SK-N-SH (cell line): ENCODE measurements around the gene NOC2L. TPM values are rescaled to one million over a fixed set of nuclear protein-coding genes. Genes with fewer than 3 reads are reported as not detected.

Experiments used
- CTCF ChIA-PET: fragments of 300-600, 350-600 bp; formaldehyde crosslinking; extraction: SDS; loops from one replicate; lab custom pipeline; 2021; lab: Yijun Ruan, JAX
- POLR2A ChIA-PET: fragments of 350-600 bp; sonication (Branson Sonifier 250); formaldehyde crosslinking; extraction: SDS; loops from one replicate; lab custom pipeline; 2020; ENCODE audit warnings: antibody characterized with exemption, inconsistent platforms; lab: Yijun Ruan, JAX
- DNase-seq: peaks from one replicate; pipeline ENCODE4 v3.0.0; 2012
- H2AFZ ChIP-seq: fragments of 200-600 bp; sonication (generic); 2 replicates; pipeline ENCODE4 v1.8.1; 2016; ENCODE audit warnings: antibody characterized with exemption, mild to moderate bottlenecking, low read depth
- H3F3A ChIP-seq: fragments of 200-600 bp; sonication (generic); replicated peaks from 2 replicates; pipeline ENCODE3; 2016; ENCODE audit warnings: antibody characterized with exemption, mild to moderate bottlenecking; ENCODE audit not compliant: insufficient read depth
- H3K27ac ChIP-seq, 2 experiments: fragments of 200-500 bp in 1 of 2; fragments of 200-600 bp in 1 of 2; sonication (Bioruptor generic) in 1 of 2; sonication (generic), shearing (Covaris generic) in 1 of 2; 2 replicates each; pipeline versions ENCODE4 v1.5.1 to v1.6.1; 2014 to 2016; ENCODE audit warnings: low read depth in 2 of 2, inconsistent platforms in 1 of 2, low read length in 1 of 2, mild to moderate bottlenecking in 1 of 2, mixed read lengths in 1 of 2
- H3K27me3 ChIP-seq: fragments of 200-600 bp; sonication (generic), shearing (Covaris generic); 2 replicates; pipeline ENCODE4 v1.6.1; 2016; ENCODE audit warnings: mixed run types; ENCODE audit not compliant: insufficient read depth
- H3K36me3 ChIP-seq, 2 experiments: fragments of 200-500 bp in 1 of 2; fragments of 200-600 bp in 1 of 2; sonication (Bioruptor generic) in 1 of 2; sonication (generic) in 1 of 2; replicated peaks in 1 of 2; 2 replicates each; pipeline versions ENCODE3 to v1.5.1; 2014 to 2016; ENCODE audit warnings: low read length in 1 of 2, mild to moderate bottlenecking in 1 of 2; ENCODE audit not compliant: insufficient read depth in 2 of 2, control insufficient read depth in 1 of 2
- H3K4me1 ChIP-seq, 2 experiments: fragments of 200-500 bp in 1 of 2; fragments of 200-600 bp in 1 of 2; sonication (Bioruptor generic) in 1 of 2; sonication (generic), shearing (Covaris generic) in 1 of 2; 2 replicates each; pipeline versions ENCODE4 v1.5.1 to v1.6.1; 2014 to 2016; ENCODE audit warnings: low read depth in 1 of 2, low read length in 1 of 2, mixed run types in 1 of 2; ENCODE audit not compliant: insufficient read depth in 2 of 2, control insufficient read depth in 1 of 2
- H3K4me2 ChIP-seq: fragments of 200-600 bp; sonication (generic), shearing (Covaris generic); 2 replicates; pipeline ENCODE4 v1.6.1; 2017; ENCODE audit warnings: mixed run types
- H3K4me3 ChIP-seq, 2 experiments: fragments of 200-500 bp in 1 of 2; fragments of 200-600 bp in 1 of 2; sonication (Bioruptor generic) in 1 of 2; sonication (generic), shearing (Covaris generic) in 1 of 2; 2 replicates each; pipeline versions ENCODE4 v1.5.1 to v1.8.1; 2014 to 2016; ENCODE audit warnings: low read depth in 2 of 2, inconsistent platforms in 1 of 2, low read length in 1 of 2, mild to moderate bottlenecking in 1 of 2, mixed read lengths in 1 of 2, moderate library complexity in 1 of 2
- H3K79me2 ChIP-seq: fragments of 200-600 bp; sonication (generic); 2 replicates; pipeline ENCODE4 v1.8.1; 2017; ENCODE audit warnings: mild to moderate bottlenecking; ENCODE audit not compliant: insufficient read depth
- H3K9ac ChIP-seq: fragments of 200-600 bp; sonication (generic); 2 replicates; pipeline ENCODE4 v1.6.1; 2017; ENCODE audit warnings: mixed run types
- H3K9me2 ChIP-seq: fragments of 200-600 bp; sonication (generic); 2 replicates; pipeline ENCODE4 v1.6.1; 2017; ENCODE audit warnings: mixed run types
- H3K9me3 ChIP-seq: fragments of 200-600 bp; sonication (generic); 2 replicates; pipeline ENCODE4 v1.6.1; 2017; ENCODE audit warnings: mixed run types, mild to moderate bottlenecking, moderate library complexity
- H4K20me1 ChIP-seq: fragments of 200-600 bp; sonication (generic); 2 replicates; pipeline ENCODE4 v1.6.1; 2017; ENCODE audit warnings: mild to moderate bottlenecking, mixed run types; ENCODE audit not compliant: insufficient read depth
- ELF1 ChIP-seq: IDR thresholded peaks from 2 replicates; pipeline ENCODE4 v1.4.0; 2012
- EP300 ChIP-seq, 2 experiments: IDR thresholded peaks; 2 replicates each; pipeline versions ENCODE4 v1.4.0 to v1.6.1; 2012; ENCODE audit warnings: borderline replicate concordance in 1 of 2, low read depth in 1 of 2, low read length in 1 of 2
- FOSL2 ChIP-seq: IDR thresholded peaks from 2 replicates; pipeline ENCODE4 v1.4.0; 2012; ENCODE audit warnings: low read depth, mild to moderate bottlenecking, moderate library complexity, borderline replicate concordance
- FOXJ3 ChIP-seq: sonication (generic); formaldehyde crosslinking; IDR thresholded peaks from 2 replicates; pipeline ENCODE4 v1.5.1; 2020; ENCODE audit warnings: mild to moderate bottlenecking, missing genetic modification reagents
- FOXM1 ChIP-seq: IDR thresholded peaks from 2 replicates; pipeline ENCODE4 v1.4.0; 2012; ENCODE audit warnings: low read depth, mild to moderate bottlenecking
- GABPA ChIP-seq: IDR thresholded peaks from 2 replicates; pipeline ENCODE4 v1.4.0; 2012; ENCODE audit warnings: low read depth, mild to moderate bottlenecking
- IRF3 ChIP-seq: fragments of 150-350 bp; IDR thresholded peaks from 2 replicates; pipeline ENCODE4 v1.6.1; 2016; ENCODE audit warnings: mild to moderate bottlenecking, low read depth, low read length
- JUND ChIP-seq: IDR thresholded peaks from 2 replicates; pipeline ENCODE4 v1.4.0; 2012
- MEF2A ChIP-seq: IDR thresholded peaks from 2 replicates; pipeline ENCODE4 v1.4.0; 2012; ENCODE audit warnings: low read depth, borderline replicate concordance
- MXI1 ChIP-seq: IDR thresholded peaks from 2 replicates; pipeline ENCODE4 v1.6.1; 2012; ENCODE audit warnings: mild to moderate bottlenecking, low read depth, low read length, improper control_type of control experiment
- NFIC ChIP-seq: IDR thresholded peaks from 2 replicates; pipeline ENCODE4 v1.4.0; 2012; ENCODE audit warnings: borderline replicate concordance
- POLR2AphosphoS5 ChIP-seq: IDR thresholded peaks from 2 replicates; pipeline ENCODE4 v1.6.1; 2012; ENCODE audit warnings: low read depth, low read length
- RCOR1 ChIP-seq: fragments of 150-350 bp; IDR thresholded peaks from 2 replicates; pipeline ENCODE4 v1.6.1; 2017; ENCODE audit warnings: antibody characterized with exemption, low read length
- REST ChIP-seq: IDR thresholded peaks from 2 replicates; pipeline ENCODE4 v1.6.1; 2012; ENCODE audit warnings: mild to moderate bottlenecking, low read depth, low read length, moderate library complexity
- RXRA ChIP-seq: IDR thresholded peaks from 2 replicates; pipeline ENCODE4 v1.4.0; 2012; ENCODE audit warnings: low read depth, mild to moderate bottlenecking, borderline replicate concordance
- SIN3A ChIP-seq: IDR thresholded peaks from 2 replicates; pipeline ENCODE4 v1.6.1; 2012; ENCODE audit warnings: low read depth, mild to moderate bottlenecking, low read length, moderate library complexity, borderline replicate concordance
- TCF12 ChIP-seq: IDR thresholded peaks from 2 replicates; pipeline ENCODE4 v1.4.0; 2012
- TEAD4 ChIP-seq: IDR thresholded peaks from 2 replicates; pipeline ENCODE4 v1.4.0; 2012; ENCODE audit warnings: mild to moderate bottlenecking, borderline replicate concordance; ENCODE audit not compliant: insufficient read depth
- YY1 ChIP-seq: IDR thresholded peaks from 2 replicates; pipeline ENCODE4 v1.4.0; 2012; ENCODE audit warnings: low read depth, mild to moderate bottlenecking
- WGBS: methylation state at CpG from one replicate; pipeline ENCODE4 v1.1.6; 2017; ENCODE audit warnings: low lambda C conversion rate; 5-methylcytosine and 5-hydroxymethylcytosine counted together
- polyA plus RNA-seq, 3 experiments: library from polyadenylated mRNA; depleted of rRNA; stranded (reverse); fragments of >200 nt; gene quantifications; 2 replicates each; pipeline ENCODE4 v1.2.3, GENCODE V29; 2012
- TF ChIP-seq, protein P1 (sequence below): IDR thresholded peaks from 2 replicates; pipeline ENCODE4 v1.4.0; 2012; ENCODE audit warnings: low read depth, borderline replicate concordance
- TF ChIP-seq, protein P2 (sequence below): IDR thresholded peaks from 2 replicates; pipeline ENCODE4; 2012

Gene NOC2L
- polyA plus RNA-seq, 1 of the 3 experiments (the other 2 are of a cell fraction) = 124 TPM

DNA sequence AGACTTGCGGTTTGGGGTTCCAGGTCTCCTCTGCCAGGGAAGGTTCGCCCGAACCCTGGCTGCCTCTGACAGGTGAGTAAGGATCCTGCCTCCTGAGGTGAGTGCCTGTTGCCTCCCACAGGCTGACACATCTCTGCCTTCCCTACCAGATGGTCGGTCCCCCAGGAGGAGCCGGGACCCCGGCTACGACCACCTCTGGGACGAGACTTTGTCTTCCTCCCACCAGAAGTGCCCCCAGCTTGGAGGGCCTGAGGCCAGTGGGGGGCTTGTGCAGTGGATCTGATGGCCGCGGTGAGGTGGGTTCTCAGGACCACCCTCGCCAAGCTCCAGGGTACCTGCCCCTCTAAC is 15.2 kb upstream of the NOC2L start:
- no peak for DNase-seq
- H3F3A ChIP-seq = peaks cover 3% of the 10 kb centered on the region
- H3K27me3 ChIP-seq = no peaks in the 10 kb centered on the region
- no peak for TF ChIP-seq MXI1
- TF ChIP-seq, protein P1, sequence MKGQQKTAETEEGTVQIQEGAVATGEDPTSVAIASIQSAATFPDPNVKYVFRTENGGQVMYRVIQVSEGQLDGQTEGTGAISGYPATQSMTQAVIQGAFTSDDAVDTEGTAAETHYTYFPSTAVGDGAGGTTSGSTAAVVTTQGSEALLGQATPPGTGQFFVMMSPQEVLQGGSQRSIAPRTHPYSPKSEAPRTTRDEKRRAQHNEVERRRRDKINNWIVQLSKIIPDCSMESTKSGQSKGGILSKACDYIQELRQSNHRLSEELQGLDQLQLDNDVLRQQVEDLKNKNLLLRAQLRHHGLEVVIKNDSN = no peak
- TF ChIP-seq TCF12 = no peak
- no peak for TF ChIP-seq MEF2A
- TF ChIP-seq SIN3A = no peak
- TF ChIP-seq POLR2AphosphoS5 = no peak
- no peak for TF ChIP-seq RXRA
- TF ChIP-seq GABPA = no peak
- no peak for TF ChIP-seq EP300 (IDR thresholded peaks at IDR 0.05; ENCODE audit: borderline replicate concordance in 1 of 2, low read depth in 1 of 2, low read length in 1 of 2)
- TF ChIP-seq FOXJ3 (CRISPR knock-in tag) = no peak
- TF ChIP-seq TEAD4 = no peak
- no peak for TF ChIP-seq YY1
- TF ChIP-seq RCOR1 = no peak
- no peak for TF ChIP-seq NFIC
- no peak for TF ChIP-seq ELF1
- TF ChIP-seq JUND = no peak
- TF ChIP-seq, protein P2, sequence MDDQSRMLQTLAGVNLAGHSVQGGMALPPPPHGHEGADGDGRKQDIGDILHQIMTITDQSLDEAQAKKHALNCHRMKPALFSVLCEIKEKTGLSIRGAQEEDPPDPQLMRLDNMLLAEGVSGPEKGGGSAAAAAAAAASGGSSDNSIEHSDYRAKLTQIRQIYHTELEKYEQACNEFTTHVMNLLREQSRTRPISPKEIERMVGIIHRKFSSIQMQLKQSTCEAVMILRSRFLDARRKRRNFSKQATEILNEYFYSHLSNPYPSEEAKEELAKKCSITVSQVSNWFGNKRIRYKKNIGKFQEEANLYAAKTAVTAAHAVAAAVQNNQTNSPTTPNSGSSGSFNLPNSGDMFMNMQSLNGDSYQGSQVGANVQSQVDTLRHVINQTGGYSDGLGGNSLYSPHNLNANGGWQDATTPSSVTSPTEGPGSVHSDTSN = no peak
- H3K4me3 ChIP-seq = no peak overlapping the region
- H4K20me1 ChIP-seq = no peaks in the 10 kb centered on the region
- H3K9me3 ChIP-seq = no peaks in the 10 kb centered on the region
- H3K79me2 ChIP-seq = no peaks in the 10 kb centered on the region
- H2AFZ ChIP-seq = no peak overlapping the region
- H3K36me3 ChIP-seq = no peaks in the 10 kb centered on the region
- no peak overlapping the region for H3K4me2 ChIP-seq
- no peak overlapping the region for H3K27ac ChIP-seq
- 96% methylated on average over 5 of the region's 11 CpGs for WGBS
- ChIA-PET POLR2A (no interaction called here), CTCF (interaction anchor here (1.8 kb wide), 1 partner anchor 10 kb away, joined by 7 read pairs; no protein-coding TSS in a partner anchor)
- H3K9me2 ChIP-seq = no peaks in the 10 kb centered on the region
- no peak overlapping the region for H3K9ac ChIP-seq
- peaks cover 0 to 12% of the 10 kb centered on the region in 2 experiments; a peak in 1 of 4 replicates for H3K4me1 ChIP-seq

GRCh38 chr1:973459-974292 is 14.6 kb upstream of the NOC2L start:
- ChIA-PET POLR2A (no interaction called here), CTCF (interaction anchor here (0.7 to 1.8 kb wide), 2 partner anchors 10 to 25 kb away, joined by 3 to 7 read pairs; no protein-coding TSS in a partner anchor)
- peaks cover 3% of the 10 kb centered on the region for H3F3A ChIP-seq
- no peak overlapping the region for H3K4me3 ChIP-seq
- no peaks in the 10 kb centered on the region for H3K27me3 ChIP-seq
- no peaks in the 10 kb centered on the region for H3K79me2 ChIP-seq
- no peak for DNase-seq
- no peaks in the 10 kb centered on the region for H3K9me3 ChIP-seq
- peaks cover 0 to 12% of the 10 kb centered on the region in 2 experiments; a peak in 1 of 4 replicates for H3K4me1 ChIP-seq
- H3K9me2 ChIP-seq = no peaks in the 10 kb centered on the region
- H3K4me2 ChIP-seq = no peak overlapping the region
- H4K20me1 ChIP-seq = no peaks in the 10 kb centered on the region
- H3K27ac ChIP-seq = no peak overlapping the region
- H3K36me3 ChIP-seq = no peaks in the 10 kb centered on the region
- 91% methylated on average over 14 of the region's 28 CpGs for WGBS
- no peak overlapping the region for H2AFZ ChIP-seq
- no peak overlapping the region for H3K9ac ChIP-seq
- no peak for TF ChIP-seq FOXM1
- no peak for TF ChIP-seq SIN3A
- no peak for TF ChIP-seq NFIC
- no peak for TF ChIP-seq TCF12
- no peak for TF ChIP-seq IRF3
- TF ChIP-seq, protein P1 = no peak
- TF ChIP-seq EP300 (IDR thresholded peaks at IDR 0.05; ENCODE audit: borderline replicate concordance in 1 of 2, low read depth in 1 of 2, low read length in 1 of 2) = no peak
- TF ChIP-seq FOSL2 = no peak
- no peak for TF ChIP-seq MXI1
- TF ChIP-seq REST = no peak
